HepG2 (cell line): ENCODE measurements around the gene TASP1. TPM values are rescaled to one million over a fixed set of nuclear protein-coding genes. Genes with fewer than 3 reads are reported as not detected.

Experiments used
- AGO1 ChIP-seq: fragments of 200-400 bp; formaldehyde crosslinking; IDR thresholded peaks from 2 replicates; pipeline ENCODE4 v1.6.1; 2017; ENCODE audit warnings: mild to moderate bottlenecking, low read depth, low read length, moderate library complexity; ENCODE audit not compliant: poor library complexity, severe bottlenecking
- FOXO4 ChIP-seq: sonication (generic); formaldehyde crosslinking; conservative IDR thresholded peaks from 2 replicates; pipeline ENCODE4 v1.8.1; 2023; ENCODE audit warnings: missing genetic modification reagents
- HHEX ChIP-seq: IDR thresholded peaks from 2 replicates; pipeline ENCODE4 v1.6.1; 2016; ENCODE audit warnings: control low read depth
- NR1H2 ChIP-seq: sonication (generic); formaldehyde crosslinking; IDR thresholded peaks from 2 replicates; pipeline ENCODE4 v1.8.1; 2022; ENCODE audit warnings: low read depth, missing genetic modification reagents, borderline replicate concordance
- PAWR ChIP-seq: sonication (generic); formaldehyde crosslinking; IDR thresholded peaks from 2 replicates; pipeline ENCODE4 v1.4.0; 2020; ENCODE audit warnings: missing genetic modification reagents, mild to moderate bottlenecking, borderline replicate concordance
- PRDM15 ChIP-seq: sonication (generic); formaldehyde crosslinking; IDR thresholded peaks from 2 replicates; pipeline ENCODE4 v1.4.0; 2020; ENCODE audit warnings: missing genetic modification reagents
- RCOR2 ChIP-seq: IDR thresholded peaks from 2 replicates; pipeline ENCODE4 v1.6.1; 2016; ENCODE audit warnings: missing biosample characterization, missing genetic modification reagents
- RFX1 ChIP-seq: fragments of 450-650 bp; IDR thresholded peaks from 2 replicates; pipeline ENCODE4 v1.6.1; 2017
- SIX4 ChIP-seq: sonication (generic); formaldehyde crosslinking; IDR thresholded peaks from 2 replicates; pipeline ENCODE4 v1.4.0; 2020; ENCODE audit warnings: missing genetic modification reagents
- ZNF136 ChIP-seq: sonication (generic); formaldehyde crosslinking; IDR thresholded peaks from 2 replicates; pipeline ENCODE4 v1.8.1; 2022; ENCODE audit warnings: low read depth, mild to moderate bottlenecking, moderate library complexity, missing genetic modification reagents
- ZNF225 ChIP-seq: sonication (generic); formaldehyde crosslinking; IDR thresholded peaks from 2 replicates; pipeline ENCODE4 v1.4.0; 2020; ENCODE audit warnings: mild to moderate bottlenecking, missing genetic modification reagents
- ZNF235 ChIP-seq: sonication (generic); formaldehyde crosslinking; IDR thresholded peaks from 2 replicates; pipeline ENCODE4 v1.8.1; 2023; ENCODE audit warnings: mild to moderate bottlenecking, missing genetic modification reagents, borderline replicate concordance
- ZNF30 ChIP-seq: sonication (generic); formaldehyde crosslinking; IDR thresholded peaks from 2 replicates; pipeline ENCODE4 v1.5.0; 2020; ENCODE audit warnings: mild to moderate bottlenecking, missing genetic modification reagents
- ZNF33B ChIP-seq: sonication (generic); formaldehyde crosslinking; IDR thresholded peaks from 2 replicates; pipeline ENCODE4 v1.5.1; 2020; ENCODE audit warnings: mild to moderate bottlenecking, missing genetic modification reagents
- ZNF441 ChIP-seq: sonication (generic); formaldehyde crosslinking; IDR thresholded peaks from 2 replicates; pipeline ENCODE4 v1.7.0; 2021; ENCODE audit warnings: missing genetic modification reagents, borderline replicate concordance
- ZNF577 ChIP-seq: sonication (generic); formaldehyde crosslinking; IDR thresholded peaks from 2 replicates; pipeline ENCODE4 v1.4.0; 2020; ENCODE audit warnings: mild to moderate bottlenecking, low read depth, missing genetic modification reagents, borderline replicate concordance
- ZNF605 ChIP-seq: sonication (generic); formaldehyde crosslinking; IDR thresholded peaks from 2 replicates; pipeline ENCODE4 v1.8.0; 2022; ENCODE audit warnings: mild to moderate bottlenecking, missing genetic modification reagents
- ZNF724P ChIP-seq: sonication (generic); formaldehyde crosslinking; IDR thresholded peaks from 2 replicates; pipeline ENCODE4 v1.8.0; 2022; ENCODE audit warnings: missing genetic modification reagents, borderline replicate concordance
- polyA plus RNA-seq, 8 experiments: library from polyadenylated mRNA; depleted of rRNA in 3 of 8; stranded (reverse) in 7 of 8; unstranded in 1 of 8; fragments of >200 nt; fragmentation: Illumina TruSeq in 4 of 8; extraction: Trizol in 4 of 8; gene quantifications; 2 replicates each; pipeline versions ENCODE4 v1.2.1 to v1.2.3, GENCODE V29; 2011 to 2016; ENCODE audit warnings: low read depth in 4 of 8, missing spikeins in 1 of 8, mixed read lengths in 1 of 8; ENCODE audit not compliant: insufficient read depth in 1 of 8
- total RNA-seq, 5 experiments: library from RNA; depleted of rRNA; stranded (reverse); fragments of >200 nt; fragmentation: Illumina TruSeq; extraction: Trizol; gene quantifications; 2 replicates each; pipeline ENCODE4 v1.2.3, GENCODE V29; 2016; ENCODE audit warnings: low read depth in 1 of 5
- TF ChIP-seq, protein P1 (sequence below): sonication (generic); formaldehyde crosslinking; IDR thresholded peaks from 2 replicates; pipeline ENCODE4 v1.4.0; 2020; ENCODE audit warnings: missing genetic modification reagents
- TF ChIP-seq, protein P2 (sequence below): sonication (generic); formaldehyde crosslinking; IDR thresholded peaks from 2 replicates; pipeline ENCODE4 v1.8.1; 2023; ENCODE audit warnings: mild to moderate bottlenecking, missing genetic modification reagents, borderline replicate concordance
- TF ChIP-seq, protein P3 (sequence below): IDR thresholded peaks from 2 replicates; pipeline ENCODE4 v1.6.1; 2016; ENCODE audit warnings: mild to moderate bottlenecking

Gene TASP1
- total and polyA plus RNA-seq, 2 of the 13 experiments (the other 11 are each of a cell fraction or from before 2014, with no cell fraction given), result 10.0 to 25.2 TPM

DNA sequence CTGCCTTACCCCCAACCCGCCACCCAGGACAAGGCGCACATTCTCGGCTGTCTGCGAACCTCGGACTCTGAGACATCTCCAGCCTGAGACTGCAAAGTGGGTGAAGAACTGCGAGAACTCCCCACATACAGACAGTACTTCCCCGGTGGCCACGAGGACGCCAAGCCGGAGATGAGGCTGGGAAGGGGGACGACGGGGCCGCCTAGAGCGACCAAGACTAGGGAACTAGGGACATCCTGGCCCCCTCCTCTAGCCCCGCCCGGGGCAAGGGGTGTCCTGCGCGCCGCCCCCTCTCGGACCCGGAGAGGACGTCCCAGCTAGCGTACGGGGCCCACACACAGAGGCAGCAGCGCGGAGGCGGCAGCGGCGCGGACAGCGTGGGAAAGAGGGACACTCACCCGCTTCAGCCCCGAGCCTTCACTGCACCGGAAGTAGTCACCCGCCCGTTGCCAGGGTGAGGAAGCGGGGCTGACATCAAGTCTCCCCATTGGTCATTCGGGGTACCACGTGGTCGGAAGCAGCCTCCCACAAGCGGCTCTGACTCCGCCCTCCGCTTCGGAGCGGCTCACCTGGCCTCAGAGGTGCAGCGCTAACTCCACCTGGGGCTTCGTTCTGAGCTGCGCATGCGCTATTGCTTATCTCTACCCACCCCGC lies at the start of gene TASP1 (continued):
- TF ChIP-seq PRDM15 (CRISPR knock-in tag), result no peak
- TF ChIP-seq, protein P1, sequence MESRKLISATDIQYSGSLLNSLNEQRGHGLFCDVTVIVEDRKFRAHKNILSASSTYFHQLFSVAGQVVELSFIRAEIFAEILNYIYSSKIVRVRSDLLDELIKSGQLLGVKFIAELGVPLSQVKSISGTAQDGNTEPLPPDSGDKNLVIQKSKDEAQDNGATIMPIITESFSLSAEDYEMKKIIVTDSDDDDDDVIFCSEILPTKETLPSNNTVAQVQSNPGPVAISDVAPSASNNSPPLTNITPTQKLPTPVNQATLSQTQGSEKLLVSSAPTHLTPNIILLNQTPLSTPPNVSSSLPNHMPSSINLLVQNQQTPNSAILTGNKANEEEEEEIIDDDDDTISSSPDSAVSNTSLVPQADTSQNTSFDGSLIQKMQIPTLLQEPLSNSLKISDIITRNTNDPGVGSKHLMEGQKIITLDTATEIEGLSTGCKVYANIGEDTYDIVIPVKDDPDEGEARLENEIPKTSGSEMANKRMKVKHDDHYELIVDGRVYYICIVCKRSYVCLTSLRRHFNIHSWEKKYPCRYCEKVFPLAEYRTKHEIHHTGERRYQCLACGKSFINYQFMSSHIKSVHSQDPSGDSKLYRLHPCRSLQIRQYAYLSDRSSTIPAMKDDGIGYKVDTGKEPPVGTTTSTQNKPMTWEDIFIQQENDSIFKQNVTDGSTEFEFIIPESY, result 0 out of 2 replicates have a peak, but pooled peaks have one; percentile 7
- TF ChIP-seq ZNF30, result no peak
- TF ChIP-seq PAWR, result 0 out of 2 replicates have a peak, but pooled peaks have one; percentile 77
- TF ChIP-seq, protein P2, sequence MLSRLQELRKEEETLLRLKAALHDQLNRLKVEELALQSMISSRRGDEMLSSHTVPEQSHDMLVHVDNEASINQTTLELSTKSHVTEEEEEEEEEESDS (CRISPR knock-in tag), result no peak
- TF ChIP-seq ZNF605 (CRISPR knock-in tag), result peak; percentile 76
- TF ChIP-seq ZNF724P (CRISPR knock-in tag), result peak; percentile 17; the same call in 1 of the 2 replicates
- TF ChIP-seq, protein P3, sequence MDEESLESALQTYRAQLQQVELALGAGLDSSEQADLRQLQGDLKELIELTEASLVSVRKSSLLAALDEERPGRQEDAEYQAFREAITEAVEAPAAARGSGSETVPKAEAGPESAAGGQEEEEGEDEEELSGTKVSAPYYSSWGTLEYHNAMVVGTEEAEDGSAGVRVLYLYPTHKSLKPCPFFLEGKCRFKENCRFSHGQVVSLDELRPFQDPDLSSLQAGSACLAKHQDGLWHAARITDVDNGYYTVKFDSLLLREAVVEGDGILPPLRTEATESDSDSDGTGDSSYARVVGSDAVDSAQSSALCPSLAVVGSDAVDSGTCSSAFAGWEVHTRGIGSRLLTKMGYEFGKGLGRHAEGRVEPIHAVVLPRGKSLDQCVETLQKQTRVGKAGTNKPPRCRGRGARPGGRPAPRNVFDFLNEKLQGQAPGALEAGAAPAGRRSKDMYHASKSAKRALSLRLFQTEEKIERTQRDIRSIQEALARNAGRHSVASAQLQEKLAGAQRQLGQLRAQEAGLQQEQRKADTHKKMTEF, result peak; percentile 87
- peak; percentile 95 for TF ChIP-seq ZNF441
- peak; percentile 82 for TF ChIP-seq AGO1
- TF ChIP-seq HHEX, result 0 out of 2 replicates have a peak, but pooled peaks have one; percentile 15
- peak; percentile 97 for TF ChIP-seq RFX1
- no peak for TF ChIP-seq ZNF577
- TF ChIP-seq ZNF235 (CRISPR knock-in tag), result 0 out of 2 replicates have a peak, but pooled peaks have one; percentile 63
- TF ChIP-seq FOXO4 (CRISPR knock-in tag), result no peak
- TF ChIP-seq ZNF136 (CRISPR knock-in tag), result peak; percentile 82
- TF ChIP-seq ZNF225 (CRISPR knock-in tag), result peak; percentile 96
- TF ChIP-seq ZNF33B (CRISPR knock-in tag), result peak; percentile 98
- TF ChIP-seq SIX4 (CRISPR knock-in tag), result no peak; the same call in 1 of the 2 replicates
- TF ChIP-seq NR1H2 (CRISPR knock-in tag), result peak; percentile 74; the same call in 1 of the 2 replicates
- TF ChIP-seq RCOR2 (CRISPR knock-in tag), result no peak
